Lower lobe of right lung (tissue), 2 donors: Measurements from ENCODE around the gene CEMIP. TPM values are rescaled to one million over a fixed set of nuclear protein-coding genes. Genes with fewer than 3 reads are reported as not detected.
A peak's percentile ranks its signal among the peaks of the same experiment; 100 is the strongest.

Experiments used
- ATAC-seq, 2 donors: fragments of 200-7000 bp; cut with Tn5 transposase; one replicate each; pipeline ENCODE4 v1.9.1; 2020 to 2022; ENCODE audit warnings: mild to moderate bottlenecking in 2 of 2, moderate library complexity in 2 of 2
- DNase-seq: peaks from one replicate; pipeline ENCODE4 v3.0.0-alpha.2; 2020
- H3K27ac ChIP-seq: fragments of 200-600 bp; one replicate; pipeline ENCODE4 v1.8.0; 2022
- H3K27me3 ChIP-seq: fragments of 200-600 bp; one replicate; pipeline ENCODE4 v1.8.0; 2022; ENCODE audit warnings: low read depth
- H3K36me3 ChIP-seq: fragments of 200-600 bp; one replicate; pipeline ENCODE4 v1.8.0; 2022; ENCODE audit warnings: mild to moderate bottlenecking
- H3K4me1 ChIP-seq: fragments of 200-600 bp; one replicate; pipeline ENCODE4 v1.8.0; 2022
- H3K4me3 ChIP-seq: fragments of 200-600 bp; one replicate; pipeline ENCODE4 v1.8.0; 2022; ENCODE audit warnings: mild to moderate bottlenecking
- H3K9me3 ChIP-seq: fragments of 200-600 bp; one replicate; pipeline ENCODE4 v1.8.0; 2022
- intact Hi-C: fragments of 100-400 bp; cut with DNase I; formaldehyde crosslinking; loops from one replicate; pipeline ENCODE4 v1.11.0; 2022
- total RNA-seq: library from RNA; stranded (reverse); fragmentation: NEBNext Ultra II Directional; extraction: Animal tissue kit (Norgen Biotek cat#: 25700); gene quantifications from one replicate; pipeline ENCODE4 v1.2.1, GENCODE V29; 2021
- TF ChIP-seq, protein P1 (sequence below): fragments of 200-600 bp; IDR thresholded peaks from one replicate; pipeline ENCODE4 v1.8.0; 2022; ENCODE audit warnings: antibody characterized with exemption, mild to moderate bottlenecking
- donor health status: DM: no; HTN: yes; CAD: no; lungs with severe emphysema.

The CEMIP gene
- total RNA-seq, 1 donor from 2014 or later = 7.3 TPM

DNA sequence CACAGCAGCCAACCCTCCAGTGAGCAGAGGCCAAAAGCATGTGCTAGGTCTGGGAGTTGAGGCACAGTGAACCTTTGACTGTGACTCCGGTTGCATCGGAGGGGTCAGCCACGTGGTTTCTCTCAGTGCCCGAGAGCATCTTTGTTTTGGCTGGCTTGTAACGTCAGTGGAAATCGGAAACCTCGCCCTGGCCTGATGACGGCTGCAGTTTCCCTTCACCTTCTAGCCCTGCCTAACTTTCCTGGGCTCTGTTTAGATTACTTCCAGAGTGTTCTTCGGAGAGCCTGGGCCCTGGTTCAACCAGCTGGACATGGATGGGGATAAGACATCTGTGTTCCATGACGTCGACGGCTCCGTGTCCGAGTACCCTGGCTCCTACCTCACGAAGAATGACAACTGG, 153.8 kb downstream of the CEMIP start:
- intact Hi-C loops = no loop called here
- no peak overlapping the region for H3K4me3 ChIP-seq
- TF ChIP-seq, protein P1, sequence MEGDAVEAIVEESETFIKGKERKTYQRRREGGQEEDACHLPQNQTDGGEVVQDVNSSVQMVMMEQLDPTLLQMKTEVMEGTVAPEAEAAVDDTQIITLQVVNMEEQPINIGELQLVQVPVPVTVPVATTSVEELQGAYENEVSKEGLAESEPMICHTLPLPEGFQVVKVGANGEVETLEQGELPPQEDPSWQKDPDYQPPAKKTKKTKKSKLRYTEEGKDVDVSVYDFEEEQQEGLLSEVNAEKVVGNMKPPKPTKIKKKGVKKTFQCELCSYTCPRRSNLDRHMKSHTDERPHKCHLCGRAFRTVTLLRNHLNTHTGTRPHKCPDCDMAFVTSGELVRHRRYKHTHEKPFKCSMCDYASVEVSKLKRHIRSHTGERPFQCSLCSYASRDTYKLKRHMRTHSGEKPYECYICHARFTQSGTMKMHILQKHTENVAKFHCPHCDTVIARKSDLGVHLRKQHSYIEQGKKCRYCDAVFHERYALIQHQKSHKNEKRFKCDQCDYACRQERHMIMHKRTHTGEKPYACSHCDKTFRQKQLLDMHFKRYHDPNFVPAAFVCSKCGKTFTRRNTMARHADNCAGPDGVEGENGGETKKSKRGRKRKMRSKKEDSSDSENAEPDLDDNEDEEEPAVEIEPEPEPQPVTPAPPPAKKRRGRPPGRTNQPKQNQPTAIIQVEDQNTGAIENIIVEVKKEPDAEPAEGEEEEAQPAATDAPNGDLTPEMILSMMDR = no peak
- peaks cover 19% of the 10 kb centered on the region for H3K36me3 ChIP-seq
- H3K4me1 ChIP-seq = no peaks in the 10 kb centered on the region
- ATAC-seq (peak; percentile 11 to 24), DNase-seq (no peak)
- H3K27ac ChIP-seq = no peak overlapping the region
- H3K9me3 ChIP-seq = no peaks in the 10 kb centered on the region
- H3K27me3 ChIP-seq = no peaks in the 10 kb centered on the region

DNA sequence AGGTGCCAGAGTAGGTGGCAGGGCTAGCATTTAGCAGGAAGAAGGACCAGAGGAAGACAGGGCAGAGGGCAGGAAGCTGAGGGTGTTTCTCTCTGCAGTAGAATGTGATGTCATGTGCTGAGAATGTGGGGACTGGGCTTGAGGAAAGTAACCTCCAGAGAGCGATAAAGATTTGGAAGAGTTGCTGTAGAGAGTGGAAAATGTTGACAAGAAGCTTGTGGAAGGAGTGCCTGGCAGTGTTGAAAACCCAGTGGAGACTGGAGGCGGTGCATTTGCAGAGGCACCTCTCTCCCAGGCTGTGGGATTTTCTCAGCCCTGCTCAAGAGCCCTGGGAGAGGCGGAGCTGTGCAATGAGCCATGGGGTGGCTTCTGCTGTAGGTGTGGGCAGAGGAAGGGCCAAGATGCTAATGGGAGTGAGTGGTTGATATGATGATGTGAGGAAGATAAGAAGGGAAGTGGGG, 155.6 kb downstream of the CEMIP start:
- DNase-seq (no peak), ATAC-seq (no peak)
- peaks cover 26% of the 10 kb centered on the region for H3K36me3 ChIP-seq
- no peak overlapping the region for H3K27ac ChIP-seq
- no peaks in the 10 kb centered on the region for H3K4me1 ChIP-seq
- no peaks in the 10 kb centered on the region for H3K9me3 ChIP-seq
- no peak overlapping the region for H3K4me3 ChIP-seq
- TF ChIP-seq, protein P1 = no peak
- intact Hi-C loops = no loop called here
- H3K27me3 ChIP-seq = no peaks in the 10 kb centered on the region

DNA sequence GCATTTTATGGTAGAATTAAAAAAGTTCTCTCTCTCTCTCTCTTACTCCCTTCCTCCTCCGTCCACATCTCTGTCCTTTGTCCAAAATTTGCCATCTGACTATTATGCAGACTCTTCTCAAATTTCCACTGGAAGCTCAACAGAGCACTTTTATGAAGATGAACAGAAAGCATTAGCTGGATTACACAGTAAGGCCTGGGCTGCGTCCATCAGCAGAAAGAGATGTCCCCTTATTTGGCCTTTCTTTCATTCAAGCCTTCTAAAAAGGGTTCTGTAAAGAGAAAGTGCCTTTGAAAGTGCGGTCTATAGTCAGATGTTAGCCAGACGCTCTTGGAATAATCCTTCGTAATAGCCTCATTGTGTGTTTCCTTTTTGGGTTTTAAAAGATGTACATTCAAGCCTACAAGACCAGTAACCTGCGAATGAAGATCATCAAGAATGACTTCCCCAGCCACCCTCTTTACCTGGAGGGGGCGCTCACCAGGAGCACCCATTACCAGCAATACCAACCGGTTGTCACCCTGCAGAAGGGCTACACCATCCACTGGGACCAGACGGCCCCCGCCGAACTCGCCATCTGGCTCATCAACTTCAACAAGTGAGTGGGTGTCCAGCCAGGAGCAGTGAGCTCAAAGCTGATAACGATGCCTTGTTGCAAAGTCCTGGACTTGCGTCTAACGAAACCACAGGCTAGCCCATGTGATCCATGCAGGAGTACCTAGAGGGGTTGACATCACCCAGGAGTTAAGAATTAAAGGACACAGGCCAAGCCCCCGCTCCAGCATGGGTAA, 157.3 kb downstream of the CEMIP start:
- H3K27ac ChIP-seq = no peak overlapping the region
- DNase-seq (no peak), ATAC-seq (no peak)
- H3K4me3 ChIP-seq = no peak overlapping the region
- TF ChIP-seq, protein P1 = no peak
- peaks cover 42% of the 10 kb centered on the region for H3K36me3 ChIP-seq
- intact Hi-C loops = no loop called here
- H3K4me1 ChIP-seq = no peaks in the 10 kb centered on the region
- H3K27me3 ChIP-seq = no peaks in the 10 kb centered on the region
- no peaks in the 10 kb centered on the region for H3K9me3 ChIP-seq

DNA sequence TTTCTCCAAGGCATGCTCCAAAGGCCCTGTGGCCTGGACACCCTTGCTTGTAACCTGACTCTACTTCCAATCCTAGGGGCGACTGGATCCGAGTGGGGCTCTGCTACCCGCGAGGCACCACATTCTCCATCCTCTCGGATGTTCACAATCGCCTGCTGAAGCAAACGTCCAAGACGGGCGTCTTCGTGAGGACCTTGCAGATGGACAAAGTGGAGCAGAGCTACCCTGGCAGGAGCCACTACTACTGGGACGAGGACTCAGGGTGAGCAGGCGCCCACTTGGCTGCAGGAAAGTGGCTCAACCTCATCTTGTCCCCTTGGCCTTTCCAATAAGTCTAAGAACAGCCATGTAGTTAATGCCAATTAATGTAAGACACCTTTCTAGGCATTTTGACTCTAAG, 158.5 kb downstream of the CEMIP start:
- ATAC-seq (no peak), DNase-seq (no peak)
- Histone ChIP-seq H3K36me3 (peaks cover 54% of the 10 kb centered on the region), H3K9me3 (no peaks in the 10 kb centered on the region), H3K27me3 (no peaks in the 10 kb centered on the region), H3K27ac (no peak overlapping the region), H3K4me3 (no peak overlapping the region), H3K4me1 (no peaks in the 10 kb centered on the region)
- TF ChIP-seq, protein P1 = no peak
- intact Hi-C loops = no loop called here

DNA sequence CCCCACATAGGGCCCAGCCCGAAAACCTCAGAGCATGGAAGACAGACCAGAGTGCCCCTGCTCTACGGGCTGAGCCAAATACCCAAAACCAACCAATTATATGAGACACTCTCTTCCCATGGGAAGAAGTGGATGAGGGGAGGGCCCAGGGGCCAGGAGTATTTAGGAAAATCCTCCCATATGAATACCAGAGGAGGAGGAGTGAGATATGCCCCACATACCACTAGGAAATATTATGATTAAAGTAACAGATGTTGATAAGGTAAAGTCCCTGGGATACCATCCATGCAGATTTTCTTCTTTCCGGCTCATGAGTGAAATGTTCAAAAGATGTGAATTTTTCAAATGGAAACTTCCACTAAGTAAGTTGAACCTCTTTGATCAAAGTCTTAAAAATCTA, 160.0 kb downstream of the CEMIP start:
- Histone ChIP-seq H3K27me3 (no peaks in the 10 kb centered on the region), H3K36me3 (peaks cover 69% of the 10 kb centered on the region), H3K9me3 (no peaks in the 10 kb centered on the region), H3K4me1 (no peaks in the 10 kb centered on the region), H3K27ac (no peak overlapping the region), H3K4me3 (no peak overlapping the region)
- intact Hi-C loops = no loop called here
- ATAC-seq (no peak), DNase-seq (no peak)
- TF ChIP-seq, protein P1 = no peak
